ENCODE results near the gene KCNF1. TPM values are rescaled to one million over a fixed set of nuclear protein-coding genes. Genes with fewer than 3 reads are reported as not detected.

The KCNF1 gene
- polyA plus RNA-seq, 3 donors = not detected

- H3K27ac Mint-ChIP-seq = no peak overlapping the region
- H3K4me1 Mint-ChIP-seq = peaks cover 4% of the 10 kb centered on the region
- 5% methylated on average over 81 of the region's 81 CpGs for WGBS (ENCODE audit: insufficient coverage)
- no peak overlapping the region for H3K4me2 ChIP-seq (replicated peaks; ENCODE audit: extremely low read depth, low read length, poor library complexity, severe bottlenecking)
- H3K9me3 ChIP-seq (replicated peaks in 1 of 2; ENCODE audit: control insufficient read depth in 1 of 2, insufficient read depth in 1 of 2, low read length in 2 of 2) = peaks cover 0 to 3% of the 10 kb centered on the region in 2 donors
- H3K9ac ChIP-seq (ENCODE audit: insufficient read depth, low read length, poor library complexity, severe bottlenecking) = no peak overlapping the region
- H3K4me3 ChIP-seq (replicated peaks in 1 of 3; ENCODE audit: low read depth in 2 of 3, low read length in 3 of 3) = no peak overlapping the region
- H3K9me3 Mint-ChIP-seq = peaks cover 0 to 8% (median 5%) of the 10 kb centered on the region in 7 donors
- intact Hi-C loops (cut with micrococcal nuclease) = no loop called here
- H3K27me3 ChIP-seq (ENCODE audit: control insufficient read depth in 2 of 2, insufficient read depth in 2 of 2, low read length in 2 of 2) = peaks cover 14 to 56% of the 10 kb centered on the region in 2 donors
- H3K36me3 Mint-ChIP-seq = peaks cover 0 to 3% of the 10 kb centered on the region in 2 donors
- H2AFZ ChIP-seq (ENCODE audit: insufficient read depth, low read depth, low read length, poor library complexity, severe bottlenecking) = no peak overlapping the region
- H3K27ac ChIP-seq (ENCODE audit: low read depth in 1 of 2, low read length in 2 of 2) = no peak overlapping the region
- H3K4me1 ChIP-seq (ENCODE audit: control insufficient read depth in 1 of 2, insufficient read depth in 2 of 2, low read length in 2 of 2) = no peaks in the 10 kb centered on the region
- H3K79me2 ChIP-seq (ENCODE audit: insufficient read depth, low read length) = no peaks in the 10 kb centered on the region
- peak overlapping the region in 1 of 2 donors; percentile 86 for H3K4me3 Mint-ChIP-seq
- no peak for DNase-seq
- H3K27me3 Mint-ChIP-seq (ENCODE audit: low read depth in 3 of 3) = peaks cover 46 to 64% (median 47%) of the 10 kb centered on the region in 3 donors
- no peaks in the 10 kb centered on the region for H4K20me1 ChIP-seq (ENCODE audit: insufficient read depth, low read length)
- H3K36me3 ChIP-seq (replicated peaks in 1 of 2; ENCODE audit: control insufficient read depth in 1 of 2, insufficient read depth in 2 of 2, low read length in 2 of 2) = no peaks in the 10 kb centered on the region
- no peak for TF ChIP-seq CTCF (IDR thresholded peaks at IDR 0.05)
These were observed 470 bp downstream of the KCNF1 start for GRCh38 chr2:10912076-10912731.

- no peak for DNase-seq
- H3K4me1 Mint-ChIP-seq = peaks cover 4% of the 10 kb centered on the region
- Histone ChIP-seq H3K9me3 (replicated peaks in 1 of 2; ENCODE audit: control insufficient read depth in 1 of 2, insufficient read depth in 1 of 2, low read length in 2 of 2) (peaks cover 0 to 3% of the 10 kb centered on the region in 2 donors), H4K20me1 (ENCODE audit: insufficient read depth, low read length) (no peaks in the 10 kb centered on the region), H3K27ac (ENCODE audit: low read depth in 1 of 2, low read length in 2 of 2) (no peak overlapping the region), H3K79me2 (ENCODE audit: insufficient read depth, low read length) (no peaks in the 10 kb centered on the region), H3K4me3 (replicated peaks in 1 of 3; ENCODE audit: low read depth in 2 of 3, low read length in 3 of 3) (no peak overlapping the region), H3K27me3 (ENCODE audit: control insufficient read depth in 2 of 2, insufficient read depth in 2 of 2, low read length in 2 of 2) (peaks cover 14 to 56% of the 10 kb centered on the region in 2 donors), H3K4me1 (ENCODE audit: control insufficient read depth in 1 of 2, insufficient read depth in 2 of 2, low read length in 2 of 2) (no peaks in the 10 kb centered on the region), H3K9ac (ENCODE audit: insufficient read depth, low read length, poor library complexity, severe bottlenecking) (no peak overlapping the region), H2AFZ (ENCODE audit: insufficient read depth, low read depth, low read length, poor library complexity, severe bottlenecking) (no peak overlapping the region), H3K36me3 (replicated peaks in 1 of 2; ENCODE audit: control insufficient read depth in 1 of 2, insufficient read depth in 2 of 2, low read length in 2 of 2) (no peaks in the 10 kb centered on the region), H3K4me2 (replicated peaks; ENCODE audit: extremely low read depth, low read length, poor library complexity, severe bottlenecking) (no peak overlapping the region)
- intact Hi-C loops (cut with micrococcal nuclease) = no loop called here
- no peak for TF ChIP-seq CTCF (IDR thresholded peaks at IDR 0.05)
- peak overlapping the region in 1 of 2 donors; percentile 86 for H3K4me3 Mint-ChIP-seq
- H3K27ac Mint-ChIP-seq = no peak overlapping the region
- peaks cover 0 to 8% (median 5%) of the 10 kb centered on the region in 7 donors for H3K9me3 Mint-ChIP-seq
- 83% methylated on average over 58 of the region's 58 CpGs for WGBS (ENCODE audit: insufficient coverage)
- peaks cover 47 to 63% (median 51%) of the 10 kb centered on the region in 3 donors for H3K27me3 Mint-ChIP-seq (ENCODE audit: low read depth in 3 of 3)
- H3K36me3 Mint-ChIP-seq = peaks cover 0 to 3% of the 10 kb centered on the region in 2 donors
These were observed 1.2 kb downstream of the KCNF1 start for GRCh38 chr2:10912796-10913455.

Data from CD14-positive monocyte (primary cell).